ENCODE data around the gene UBE2J2.

The UBE2J2 gene

GRCh38 chr1:1286313-1287261, 12.9 kb upstream of the UBE2J2 start:
- no peak for TF ChIP-seq EZH2 (IDR thresholded peaks at IDR 0.05; ENCODE audit: borderline replicate concordance, low read depth, low read length, severe bottlenecking)
- TF ChIP-seq, protein P1, sequence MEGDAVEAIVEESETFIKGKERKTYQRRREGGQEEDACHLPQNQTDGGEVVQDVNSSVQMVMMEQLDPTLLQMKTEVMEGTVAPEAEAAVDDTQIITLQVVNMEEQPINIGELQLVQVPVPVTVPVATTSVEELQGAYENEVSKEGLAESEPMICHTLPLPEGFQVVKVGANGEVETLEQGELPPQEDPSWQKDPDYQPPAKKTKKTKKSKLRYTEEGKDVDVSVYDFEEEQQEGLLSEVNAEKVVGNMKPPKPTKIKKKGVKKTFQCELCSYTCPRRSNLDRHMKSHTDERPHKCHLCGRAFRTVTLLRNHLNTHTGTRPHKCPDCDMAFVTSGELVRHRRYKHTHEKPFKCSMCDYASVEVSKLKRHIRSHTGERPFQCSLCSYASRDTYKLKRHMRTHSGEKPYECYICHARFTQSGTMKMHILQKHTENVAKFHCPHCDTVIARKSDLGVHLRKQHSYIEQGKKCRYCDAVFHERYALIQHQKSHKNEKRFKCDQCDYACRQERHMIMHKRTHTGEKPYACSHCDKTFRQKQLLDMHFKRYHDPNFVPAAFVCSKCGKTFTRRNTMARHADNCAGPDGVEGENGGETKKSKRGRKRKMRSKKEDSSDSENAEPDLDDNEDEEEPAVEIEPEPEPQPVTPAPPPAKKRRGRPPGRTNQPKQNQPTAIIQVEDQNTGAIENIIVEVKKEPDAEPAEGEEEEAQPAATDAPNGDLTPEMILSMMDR (IDR thresholded peaks at IDR 0.05; ENCODE audit: borderline replicate concordance, extremely low read depth, low read length, poor library complexity, severe bottlenecking), result no peak
- Histone ChIP-seq H3K9me3 (ENCODE audit: insufficient read depth, low read length, severe bottlenecking) (no peaks in the 10 kb centered on the region), H4K20me1 (ENCODE audit: insufficient read depth, low read length) (no peaks in the 10 kb centered on the region), H3K4me2 (ENCODE audit: insufficient read depth, low read length) (no peak overlapping the region), H3K27ac (ENCODE audit: low read length) (no peak overlapping the region), H3K79me2 (ENCODE audit: insufficient read depth, low read length) (no peaks in the 10 kb centered on the region), H3K9ac (ENCODE audit: low read depth, low read length) (no peak overlapping the region), H2AFZ (ENCODE audit: low read depth, low read length) (no peak overlapping the region), H3K4me1 (ENCODE audit: insufficient read depth, low read length) (no peaks in the 10 kb centered on the region), H3K36me3 (ENCODE audit: insufficient read depth, low read length) (no peaks in the 10 kb centered on the region), H3K27me3 (ENCODE audit: insufficient read depth, low read length, poor library complexity) (no peaks in the 10 kb centered on the region), H3K4me3 (ENCODE audit: low read depth in 1 of 2, low read length in 2 of 2) (no peak overlapping the region)
- DNase-seq (no peak), ATAC-seq (ENCODE audit: insufficient read depth, low read depth) (no peak)

GRCh38 chr1:1285611-1286311, 12.1 kb upstream of the UBE2J2 start:
- Histone ChIP-seq H3K9ac (ENCODE audit: low read depth, low read length) (no peak overlapping the region), H3K4me3 (ENCODE audit: low read depth in 1 of 2, low read length in 2 of 2) (no peak overlapping the region), H4K20me1 (ENCODE audit: insufficient read depth, low read length) (no peaks in the 10 kb centered on the region), H3K36me3 (ENCODE audit: insufficient read depth, low read length) (no peaks in the 10 kb centered on the region), H2AFZ (ENCODE audit: low read depth, low read length) (no peak overlapping the region), H3K27ac (ENCODE audit: low read length) (no peak overlapping the region), H3K4me1 (ENCODE audit: insufficient read depth, low read length) (no peaks in the 10 kb centered on the region), H3K27me3 (ENCODE audit: insufficient read depth, low read length, poor library complexity) (no peaks in the 10 kb centered on the region), H3K9me3 (ENCODE audit: insufficient read depth, low read length, severe bottlenecking) (no peaks in the 10 kb centered on the region), H3K79me2 (ENCODE audit: insufficient read depth, low read length) (no peaks in the 10 kb centered on the region), H3K4me2 (ENCODE audit: insufficient read depth, low read length) (no peak overlapping the region)
- TF ChIP-seq EZH2 (IDR thresholded peaks at IDR 0.05; ENCODE audit: borderline replicate concordance, low read depth, low read length, severe bottlenecking), result no peak
- TF ChIP-seq, protein P1 (IDR thresholded peaks at IDR 0.05; ENCODE audit: borderline replicate concordance, extremely low read depth, low read length, poor library complexity, severe bottlenecking), result no peak
- ATAC-seq (ENCODE audit: insufficient read depth, low read depth), result no peak
- DNase-seq, result no peak

DNA sequence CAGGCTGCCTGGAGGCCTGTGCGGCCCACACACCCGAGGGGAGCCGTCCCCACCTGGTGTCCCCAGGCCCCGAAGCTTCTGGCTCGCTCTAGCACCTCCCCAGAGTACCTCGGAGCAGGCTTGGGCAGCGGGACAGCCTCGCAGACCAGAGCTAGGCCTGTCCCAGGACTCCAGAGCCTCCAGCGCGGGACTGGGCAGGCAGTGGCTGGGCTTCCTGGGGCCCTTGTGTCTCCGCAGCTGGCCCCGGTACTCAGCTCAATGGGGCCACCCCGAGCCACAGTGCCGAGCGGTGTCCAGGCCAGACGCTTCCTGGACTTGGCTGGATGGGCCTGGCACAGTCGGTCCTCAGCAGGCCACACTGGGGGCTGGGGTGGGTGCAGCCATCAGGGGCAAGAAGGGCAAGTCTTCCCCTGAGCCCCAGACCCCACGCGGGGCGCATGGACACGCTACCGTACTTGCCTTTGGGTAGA, 11.5 kb upstream of the UBE2J2 start:
- no peaks in the 10 kb centered on the region for H3K79me2 ChIP-seq (ENCODE audit: insufficient read depth, low read length)
- no peak overlapping the region for H3K4me2 ChIP-seq (ENCODE audit: insufficient read depth, low read length)
- DNase-seq (no peak), ATAC-seq (ENCODE audit: insufficient read depth, low read depth) (no peak)
- no peak overlapping the region for H3K4me3 ChIP-seq (ENCODE audit: low read depth in 1 of 2, low read length in 2 of 2)
- no peaks in the 10 kb centered on the region for H3K36me3 ChIP-seq (ENCODE audit: insufficient read depth, low read length)
- no peaks in the 10 kb centered on the region for H3K9me3 ChIP-seq (ENCODE audit: insufficient read depth, low read length, severe bottlenecking)
- H3K27ac ChIP-seq (ENCODE audit: low read length), result no peak overlapping the region
- TF ChIP-seq EZH2 (IDR thresholded peaks at IDR 0.05; ENCODE audit: borderline replicate concordance, low read depth, low read length, severe bottlenecking), result no peak
- TF ChIP-seq, protein P1 (IDR thresholded peaks at IDR 0.05; ENCODE audit: borderline replicate concordance, extremely low read depth, low read length, poor library complexity, severe bottlenecking), result no peak
- H3K9ac ChIP-seq (ENCODE audit: low read depth, low read length), result no peak overlapping the region
- no peaks in the 10 kb centered on the region for H3K27me3 ChIP-seq (ENCODE audit: insufficient read depth, low read length, poor library complexity)
- H3K4me1 ChIP-seq (ENCODE audit: insufficient read depth, low read length), result no peaks in the 10 kb centered on the region
- H2AFZ ChIP-seq (ENCODE audit: low read depth, low read length), result no peak overlapping the region
- H4K20me1 ChIP-seq (ENCODE audit: insufficient read depth, low read length), result no peaks in the 10 kb centered on the region

Measured in DND-41 (cell line).